ENCODE measurements around the gene SCD5.

GRCh38 chr4:82803746-82804145 is 5.2 kb upstream of the SCD5 start:
- TF ChIP-seq CTCF (conservative IDR thresholded peaks at IDR 0.05; ENCODE audit: low read depth in 2 of 2), result no peak
- no peak for TF ChIP-seq REST (IDR thresholded peaks at IDR 0.05; ENCODE audit: unreplicated experiment)
- TF ChIP-seq EZH2 (IDR thresholded peaks at IDR 0.05; ENCODE audit: low read depth, unreplicated experiment), result no peak
- no peak for TF ChIP-seq POLR2AphosphoS5 (IDR thresholded peaks at IDR 0.05; ENCODE audit: low read depth)
- TF ChIP-seq JUNB (IDR thresholded peaks at IDR 0.05; ENCODE audit: unreplicated experiment), result no peak
- no peak for TF ChIP-seq EZH2phosphoT487 (IDR thresholded peaks at IDR 0.05; ENCODE audit: unreplicated experiment)

All from GM23338 (cell line).